Stomach (tissue), 4 donors: ENCODE results near the gene TBCEL.

Experiments
- CTCF ChIP-seq, 7 experiments: fragments of 450-650 bp in 4 of 7; fragments of 200-600 bp in 3 of 7; sonication (generic) in 3 of 7; IDR thresholded peaks; one replicate each; pipeline ENCODE4 v1.5.1; 2016 to 2019; ENCODE audit warnings: antibody characterized with exemption in 7 of 7, control low read depth in 2 of 7, mild to moderate bottlenecking in 1 of 7
- EP300 ChIP-seq: sonication (generic); formaldehyde crosslinking; IDR thresholded peaks from one replicate; pipeline ENCODE4 v1.6.1; 2017; ENCODE audit warnings: antibody characterized with exemption
- POLR2AphosphoS5 ChIP-seq, 3 donors: sonication (generic); formaldehyde crosslinking; IDR thresholded peaks; one replicate each; pipeline ENCODE4 v1.6.1; 2016; ENCODE audit warnings: antibody characterized with exemption in 3 of 3

GRCh38 chr11:121067026-121067425 is 43.1 kb downstream of the TBCEL start:
- TF ChIP-seq CTCF (IDR thresholded peaks at IDR 0.05) (no peak), EP300 (no peak), POLR2AphosphoS5 (IDR thresholded peaks at IDR 0.05) (no peak)
